HuH-7.5 (cell line): ENCODE measurements around the gene ARL15.
"Not testable (repeated sequence)": the region's sequence is repeated elsewhere in the genome, so short reads cannot be mapped to it uniquely, and the experiment has no call there.

Source experiments
- DNase-seq: peaks from one replicate; pipeline ENCODE4 v3.0.0; 2011; ENCODE audit warnings: low spot score

ARL15 gene

DNA sequence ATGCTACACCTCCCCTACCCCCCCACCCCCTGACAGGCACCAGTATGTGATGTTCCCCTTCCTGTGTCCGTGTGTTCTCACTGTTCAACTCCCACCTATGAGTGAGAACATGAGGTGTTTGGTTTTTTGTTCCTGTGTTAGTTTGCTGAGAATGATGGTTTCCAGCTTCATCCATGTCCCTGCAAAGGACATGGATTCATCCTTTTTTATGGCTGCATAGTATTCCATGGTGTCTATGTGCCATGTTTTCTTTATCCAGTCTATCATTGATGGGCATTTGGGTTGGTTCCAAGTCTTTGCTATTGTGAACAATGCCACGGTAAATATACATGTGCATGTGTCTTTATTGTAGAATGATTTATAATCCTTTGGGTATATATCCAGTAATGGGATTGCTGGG, 328.1 kb downstream of the ARL15 start:
- not testable (repeated sequence) for DNase-seq

- DNase-seq: no peak
Observed at GRCh38 chr5:53980061-53980460, 330.3 kb downstream of the ARL15 start.

DNA sequence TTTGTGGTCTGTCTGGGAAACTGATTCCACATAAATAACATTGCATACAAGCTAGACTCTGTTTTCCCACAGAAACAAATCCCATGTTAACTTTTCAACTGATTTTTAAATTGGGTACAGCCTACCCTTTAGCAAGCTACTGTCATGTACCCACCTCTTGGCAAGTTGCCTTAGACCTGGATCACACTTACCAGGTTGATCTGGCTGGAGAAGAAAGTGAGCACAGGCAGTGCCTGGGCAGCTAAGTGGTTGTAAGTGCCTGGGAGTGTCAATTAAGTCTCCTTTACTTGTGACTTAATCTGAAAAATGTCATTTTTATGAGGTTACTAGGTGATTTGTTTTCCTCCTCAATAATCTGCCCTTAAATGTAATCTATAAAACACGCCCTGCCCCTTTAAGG, 336.4 kb downstream of the ARL15 start:
- no peak for DNase-seq

GRCh38 chr5:53972314-53972713, 338.1 kb downstream of the ARL15 start:
- DNase-seq: no peak

GRCh38 chr5:53971551-53971950, 338.8 kb downstream of the ARL15 start:
- no peak for DNase-seq

- DNase-seq: no peak
Observed at GRCh38 chr5:53971131-53971530, 339.2 kb downstream of the ARL15 start.

GRCh38 chr5:53970475-53970874, 339.9 kb downstream of the ARL15 start:
- DNase-seq: no peak

DNA sequence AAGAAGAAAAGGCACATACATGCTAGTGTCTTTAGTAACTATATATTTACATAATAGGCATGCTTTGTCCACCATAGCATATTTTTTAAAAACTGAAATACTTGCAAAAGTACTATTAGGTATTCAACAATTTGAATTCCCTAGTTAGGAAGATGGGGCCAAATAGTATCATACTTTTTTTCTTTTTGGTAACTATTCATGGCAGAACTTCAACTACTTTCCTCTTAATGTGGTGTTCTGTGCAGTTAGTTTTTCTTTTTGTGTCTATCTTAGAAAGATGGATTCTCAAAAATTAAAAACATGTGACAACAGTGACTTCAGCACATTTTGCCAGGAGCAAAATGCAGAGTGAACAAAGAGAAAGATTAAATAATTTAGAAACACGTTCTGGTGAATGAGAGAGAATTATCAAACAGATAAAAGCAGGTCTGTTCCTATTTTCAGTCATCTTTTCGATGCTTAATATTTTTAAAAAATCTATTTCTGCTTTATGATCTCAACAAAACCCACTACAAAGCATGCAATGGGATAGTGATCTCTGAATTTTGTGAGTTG, 341.1 kb downstream of the ARL15 start:
- DNase-seq: no peak

GRCh38 chr5:53965459-53965858, 344.9 kb downstream of the ARL15 start:
- no peak for DNase-seq

- DNase-seq: no peak
Observed at GRCh38 chr5:53963958-53964357, 346.4 kb downstream of the ARL15 start.

DNA sequence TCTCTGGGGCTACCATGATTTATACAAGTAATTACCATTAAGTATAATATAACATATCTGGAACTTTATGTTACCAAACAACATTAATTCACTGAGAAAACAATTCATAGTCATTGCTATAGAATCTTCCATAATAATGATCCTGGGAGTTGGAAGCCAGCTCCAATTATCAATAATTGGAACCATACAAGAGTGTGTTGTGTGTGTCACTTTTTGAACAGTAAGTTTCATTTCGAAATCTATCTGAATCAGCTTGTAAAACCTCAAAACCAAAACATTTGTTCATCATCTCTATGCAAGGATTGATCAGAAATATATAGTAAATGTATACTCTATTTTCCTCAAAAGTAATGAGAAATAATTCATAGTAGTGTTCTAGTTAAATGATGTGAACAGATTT, 348.1 kb downstream of the ARL15 start:
- no peak for DNase-seq

- DNase-seq: no peak
Observed at GRCh38 chr5:53956632-53957031, 353.7 kb downstream of the ARL15 start.

DNA sequence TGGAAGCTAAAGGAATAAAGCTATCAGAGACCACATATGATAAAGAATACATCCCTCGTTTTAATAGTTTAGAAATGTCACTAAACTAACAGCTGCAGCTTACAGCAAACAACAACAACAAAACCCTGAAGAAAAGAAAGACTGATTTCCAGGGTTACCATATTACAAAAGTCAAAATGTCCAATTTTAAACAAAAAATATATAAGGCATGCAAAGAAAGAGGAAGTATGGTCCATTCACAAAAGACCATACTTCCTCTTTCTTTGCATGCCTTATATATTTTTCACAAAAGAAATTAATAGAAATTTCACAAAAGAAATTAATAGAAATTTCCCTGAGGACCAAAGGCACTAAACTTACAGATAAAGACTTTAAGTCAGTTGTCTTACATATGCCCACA, 354.2 kb downstream of the ARL15 start:
- DNase-seq: no peak

GRCh38 chr5:53950621-53951020, 359.8 kb downstream of the ARL15 start:
- no peak for DNase-seq

DNA sequence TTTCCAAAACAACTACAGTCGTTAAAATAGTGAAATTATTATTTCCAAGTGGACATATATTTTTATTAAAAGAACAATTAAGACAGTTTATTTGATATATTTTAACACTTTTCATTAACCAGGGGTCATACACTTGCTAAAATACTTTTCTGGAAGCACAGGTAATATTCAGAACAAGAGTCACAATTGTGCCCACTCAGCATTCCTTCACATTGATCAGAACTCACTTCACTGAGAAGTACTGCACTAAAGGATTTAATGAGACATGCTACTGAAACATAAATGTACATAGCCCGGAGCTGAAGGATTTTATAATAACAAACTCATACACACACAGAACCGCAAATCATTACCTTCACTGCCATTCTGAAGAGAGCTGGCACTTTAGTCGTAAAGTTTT, 361.8 kb downstream of the ARL15 start:
- no peak for DNase-seq

- DNase-seq: no peak
Observed at GRCh38 chr5:53946405-53947100, 363.8 kb downstream of the ARL15 start.

DNA sequence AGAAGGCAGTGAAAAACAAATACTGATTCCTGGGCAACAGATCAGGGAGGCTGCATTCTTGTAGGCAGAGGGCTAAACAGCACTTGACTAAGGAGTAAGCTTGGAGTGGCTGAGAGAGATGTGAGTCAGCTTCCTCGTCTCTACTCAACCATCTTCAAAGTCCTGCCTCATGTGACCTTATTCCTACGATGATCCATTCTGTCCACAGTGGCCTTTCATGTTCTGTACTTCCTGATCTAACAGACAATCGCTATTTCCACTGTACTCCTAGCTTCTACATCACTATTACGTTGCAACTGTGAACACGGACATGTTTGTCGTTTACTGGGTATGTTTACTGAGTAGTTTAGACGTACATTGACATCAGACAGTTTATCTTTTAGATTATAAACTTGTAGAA, 365.4 kb downstream of the ARL15 start:
- peak; percentile 15 for DNase-seq

DNA sequence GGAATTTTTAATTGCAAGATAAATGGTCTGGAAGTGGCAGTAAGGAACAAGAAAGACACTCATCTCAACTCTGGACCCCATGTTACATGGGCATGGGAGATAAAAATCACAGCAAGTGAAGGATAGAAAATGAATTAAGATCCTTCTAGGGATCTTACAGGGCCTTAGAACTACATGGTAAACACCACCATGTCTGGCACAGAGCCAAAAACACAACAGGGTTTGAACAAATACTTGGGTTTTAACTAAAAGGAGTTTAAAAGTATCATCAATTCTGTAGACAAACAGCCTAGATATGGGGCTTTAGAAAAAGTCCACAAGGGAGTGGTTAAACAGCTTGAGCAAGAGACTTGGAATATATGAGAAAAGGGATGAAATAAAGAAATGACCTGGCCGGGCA, 366.4 kb downstream of the ARL15 start:
- DNase-seq: no peak

DNA sequence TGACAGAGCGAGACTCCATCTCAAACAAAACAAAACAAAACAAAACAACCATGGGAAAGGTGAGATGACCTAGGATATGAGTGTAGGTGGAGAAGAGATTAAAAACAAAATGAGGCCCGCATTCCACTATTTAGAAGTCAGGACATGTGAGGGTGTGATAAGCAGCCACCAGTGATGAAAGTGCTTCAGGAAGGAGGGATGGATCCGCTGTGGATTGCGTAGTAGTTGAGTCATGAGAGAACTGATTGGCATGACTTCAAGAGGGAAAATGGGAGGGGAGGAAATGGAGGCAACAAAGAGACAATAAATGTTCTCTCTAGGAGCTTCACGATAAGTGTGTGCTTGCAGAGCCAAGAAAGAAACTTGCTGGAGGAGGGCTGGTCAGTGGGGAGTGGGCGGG, 367.6 kb downstream of the ARL15 start:
- DNase-seq: no peak

- no peak for DNase-seq
Observed at GRCh38 chr5:53940921-53941320, 369.5 kb downstream of the ARL15 start.

DNA sequence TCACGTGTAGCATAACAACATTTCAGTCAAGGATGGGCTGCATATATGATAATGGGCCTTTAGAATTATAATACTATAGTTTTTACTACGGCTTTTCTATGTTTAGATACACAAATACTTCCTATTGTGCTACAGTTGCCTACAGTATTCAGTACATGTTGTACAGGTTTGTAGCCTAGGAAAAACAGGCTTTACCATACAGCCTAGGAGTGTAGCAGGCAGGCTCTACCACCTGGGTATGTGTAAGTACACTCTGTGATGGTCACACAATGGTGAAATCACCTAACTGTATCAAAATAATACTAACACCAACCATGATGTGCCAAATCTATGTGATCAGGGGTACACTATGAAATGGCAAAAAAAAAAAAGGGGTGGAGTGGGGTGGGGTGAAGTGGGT, 372.9 kb downstream of the ARL15 start:
- no peak for DNase-seq

DNA sequence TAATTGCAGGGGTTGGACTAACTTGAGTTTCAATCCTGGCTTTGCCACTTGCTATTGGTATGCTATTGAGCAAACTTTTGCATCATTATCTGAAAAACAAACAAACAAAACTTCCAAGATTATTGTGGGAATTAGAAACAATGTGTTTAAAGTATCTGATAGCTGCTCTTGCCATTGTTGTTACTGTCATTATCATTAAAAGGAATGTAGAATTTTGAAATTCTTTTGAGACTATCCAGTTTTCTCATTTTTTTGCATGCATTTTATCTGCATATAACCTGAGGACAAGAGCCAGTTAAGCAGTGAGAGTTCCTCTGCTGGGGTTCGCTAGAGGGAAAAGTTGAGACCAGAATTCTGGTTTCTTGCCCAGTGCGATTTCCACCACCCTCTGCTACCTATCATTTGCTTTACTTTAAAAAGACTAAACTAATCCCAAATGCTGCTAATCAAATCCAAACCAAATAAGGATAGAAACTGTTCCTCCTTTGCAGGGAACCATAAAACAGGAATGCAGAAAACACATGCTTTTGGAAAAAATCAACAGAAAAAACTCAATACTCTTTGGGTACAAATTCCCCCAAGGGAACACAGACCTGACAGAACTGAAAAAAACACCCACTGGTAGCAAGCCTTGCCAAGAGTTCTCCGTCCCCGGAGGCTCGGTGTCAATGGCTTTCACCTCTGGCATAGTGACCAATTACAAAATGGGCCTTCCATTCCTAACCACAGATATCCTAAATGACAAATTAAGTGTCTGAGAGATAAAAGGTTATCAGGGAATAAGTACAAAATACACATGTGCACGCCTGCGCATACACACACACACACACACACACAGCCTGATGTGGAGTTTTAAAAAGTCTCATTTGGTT, 373.7 kb downstream of the ARL15 start:
- no peak for DNase-seq

- DNase-seq: no peak
Observed at GRCh38 chr5:53934151-53934820, 376.1 kb downstream of the ARL15 start.
